Activated CD4-positive, CD25-positive, alpha-beta regulatory T cell treated with anti-CD3 and anti-CD28 coated beads, Interleukin-2, amount 50 U/mL, for 72 hours (primary cell): ENCODE measurements around the gene CFAP410.
"Not testable (repeated sequence)": the region's sequence is repeated elsewhere in the genome, so short reads cannot be mapped to it uniquely, and the experiment has no call there.

ENCODE experiments used
- DNase-seq: peaks from one replicate; pipeline ENCODE4 v3.0.0; 2021

CFAP410 gene

DNA sequence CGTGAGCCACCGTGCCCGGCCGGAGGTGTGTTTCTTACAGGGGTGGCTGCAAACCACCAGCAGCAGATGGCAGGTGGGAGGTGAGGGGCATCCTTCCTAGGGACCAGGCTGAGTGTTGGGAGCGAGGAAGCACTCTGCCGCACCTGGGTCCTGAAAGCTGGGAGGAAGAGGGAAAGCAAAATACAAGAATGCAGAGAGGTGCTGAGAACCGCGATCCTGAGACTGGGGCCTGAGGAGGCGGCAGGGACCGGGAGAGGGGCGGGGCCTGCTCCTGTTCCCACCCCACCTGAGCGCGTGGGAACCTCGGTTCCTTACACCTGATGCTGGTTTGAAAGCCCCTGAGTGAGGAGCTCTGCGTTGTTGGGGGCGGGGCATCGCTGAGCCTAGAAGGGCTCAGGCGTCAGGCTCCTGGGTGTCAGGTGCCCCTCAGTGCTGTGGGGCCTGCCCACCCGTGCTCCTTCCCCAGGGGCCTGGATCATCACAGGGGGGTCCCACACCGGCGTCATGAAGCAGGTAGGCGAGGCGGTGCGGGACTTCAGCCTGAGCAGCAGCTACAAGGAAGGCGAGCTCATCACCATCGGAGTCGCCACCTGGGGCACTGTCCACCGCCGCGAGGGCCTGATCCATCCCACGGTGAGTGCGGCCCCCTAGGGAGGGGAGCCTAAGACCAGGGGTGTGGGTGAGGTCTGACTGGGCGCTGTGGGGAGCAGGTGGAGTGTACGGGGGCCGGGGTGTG is 29.7 kb upstream of the CFAP410 start:
- peak; percentile 17 for DNase-seq

DNA sequence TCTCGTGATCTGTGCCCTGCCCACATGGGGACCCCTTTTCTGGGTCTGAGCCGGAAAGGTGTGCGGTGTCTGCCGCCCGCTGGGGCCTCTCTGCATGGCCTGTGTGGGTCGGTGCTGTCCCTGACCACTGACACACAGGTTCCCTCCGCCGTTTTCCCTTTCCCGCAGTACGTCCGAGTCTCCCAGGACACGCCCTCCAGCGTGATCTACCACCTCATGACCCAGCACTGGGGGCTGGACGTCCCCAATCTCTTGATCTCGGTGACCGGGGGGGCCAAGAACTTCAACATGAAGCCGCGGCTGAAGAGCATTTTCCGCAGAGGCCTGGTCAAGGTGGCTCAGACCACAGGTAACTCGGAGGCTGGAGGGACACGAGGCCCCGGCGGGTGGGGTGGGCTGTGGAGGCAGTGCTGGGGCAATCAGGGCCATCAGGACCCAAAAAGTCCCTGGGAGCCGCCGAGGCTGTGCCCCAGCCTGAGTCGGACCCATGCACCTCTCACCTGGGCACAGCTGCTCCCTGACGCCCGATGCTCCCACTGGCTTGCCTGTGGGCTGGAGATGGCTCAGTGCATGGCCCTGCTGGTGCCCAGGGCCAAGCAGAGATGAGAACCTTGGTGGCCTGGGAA is 27.5 kb upstream of the CFAP410 start:
- DNase-seq = no peak

DNA sequence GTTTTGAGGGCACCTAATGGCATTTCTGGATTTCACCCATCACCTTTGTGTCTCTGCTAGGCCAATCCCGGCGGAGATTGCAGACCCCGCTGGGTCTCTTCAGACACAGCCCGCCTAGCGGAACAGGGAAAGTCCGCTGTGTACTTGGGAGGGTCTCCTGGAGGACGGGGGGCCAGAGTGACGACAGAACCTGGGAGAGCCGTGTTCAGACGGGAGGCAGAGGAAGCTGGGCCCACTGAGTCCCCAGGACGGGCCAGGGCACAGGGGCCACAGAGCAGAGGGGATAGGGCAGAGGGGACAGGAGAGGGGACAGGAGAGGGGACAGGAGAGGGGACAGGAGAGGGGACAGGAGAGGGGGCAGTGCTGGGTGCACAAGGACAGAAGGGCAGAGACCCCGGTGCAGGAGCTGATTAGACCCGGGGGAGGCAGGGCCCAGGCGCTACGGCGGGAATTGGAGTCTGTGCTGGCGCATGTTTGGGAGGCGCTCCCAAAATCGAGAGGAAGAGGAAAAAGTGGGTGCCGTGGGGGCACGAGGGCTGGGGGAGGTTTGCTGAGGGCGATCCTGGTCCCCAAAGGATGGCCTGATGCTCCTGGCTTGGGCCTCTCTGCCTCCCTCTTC is 26.9 kb upstream of the CFAP410 start:
- DNase-seq = no peak

DNA sequence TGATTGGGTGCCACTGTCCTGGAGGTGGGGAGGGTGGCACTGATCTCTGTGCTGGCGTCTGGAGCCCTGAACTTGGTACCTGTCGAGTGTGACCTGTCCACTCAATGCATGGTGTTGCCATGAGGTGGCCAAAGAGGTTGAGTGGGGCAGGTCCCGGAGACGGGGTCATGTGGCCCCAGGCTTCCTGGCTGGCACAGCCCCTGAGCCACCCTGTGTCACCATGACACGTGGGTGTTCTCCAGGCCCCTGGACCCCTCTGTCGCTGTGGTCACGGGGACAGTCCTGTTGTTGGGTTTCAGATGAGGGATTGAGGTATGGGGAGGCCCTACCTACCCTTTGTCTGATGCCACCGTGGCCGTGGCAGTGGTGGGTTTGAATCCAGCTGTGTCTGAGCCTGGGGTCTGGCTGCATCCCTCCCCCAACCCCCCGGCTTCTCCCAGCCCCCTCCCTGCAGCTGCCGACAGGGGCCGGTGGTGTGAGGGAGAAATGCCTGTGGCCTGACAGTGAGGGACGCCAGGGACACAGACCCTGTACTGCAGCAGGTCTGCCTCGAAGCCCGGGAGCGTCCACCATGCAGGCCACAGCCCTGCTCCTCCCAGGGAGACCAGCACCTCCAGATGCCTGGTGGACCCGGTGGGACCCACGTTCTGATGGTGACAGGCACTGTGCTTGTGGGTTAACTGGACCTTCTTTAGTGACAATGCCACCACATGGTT is 26.2 kb upstream of the CFAP410 start:
- DNase-seq = no peak

DNA sequence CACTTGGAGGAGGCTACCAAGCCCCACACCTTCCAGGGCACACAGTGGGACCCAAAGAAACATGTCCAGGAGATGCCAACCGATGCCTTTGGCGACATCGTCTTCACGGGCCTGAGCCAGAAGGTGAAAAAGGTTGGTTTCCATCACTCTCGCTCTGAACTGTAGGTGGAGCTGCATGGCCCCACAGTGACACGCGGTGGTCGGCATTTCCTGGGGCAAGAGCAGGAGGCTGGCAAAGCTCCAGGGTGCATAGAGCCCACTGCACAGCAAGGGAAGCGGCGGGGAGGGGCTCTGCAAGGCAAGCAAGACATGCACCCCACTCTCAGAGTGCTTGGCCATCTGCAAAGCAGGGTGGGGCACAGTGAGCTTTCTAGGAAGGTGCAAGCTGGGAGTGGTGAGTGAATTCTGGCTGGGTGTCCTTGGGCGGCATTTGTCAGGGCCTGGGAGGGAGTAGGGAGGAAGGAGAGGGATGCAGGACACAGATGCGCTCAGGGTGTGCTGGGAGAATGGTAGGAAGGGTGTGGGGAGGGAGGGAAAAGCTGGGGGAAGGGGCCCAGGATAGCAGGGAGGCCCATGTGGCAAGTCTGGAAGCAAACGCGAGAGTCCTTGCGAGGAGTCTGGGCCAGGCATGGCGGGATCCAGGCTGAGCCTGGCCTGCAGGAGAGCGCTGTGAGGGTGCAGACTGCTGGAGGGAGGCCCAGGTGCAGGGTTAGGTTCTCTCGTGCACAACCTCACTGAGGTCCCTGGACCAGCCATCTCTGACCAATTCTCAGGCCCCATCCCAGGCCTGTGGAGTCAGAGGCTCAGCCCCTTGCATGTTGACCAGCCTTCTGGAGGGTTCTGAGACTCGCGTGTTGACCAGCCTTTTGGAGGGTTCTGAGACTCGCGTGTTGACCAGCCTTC is 25.2 kb upstream of the CFAP410 start:
- no peak for DNase-seq

DNA sequence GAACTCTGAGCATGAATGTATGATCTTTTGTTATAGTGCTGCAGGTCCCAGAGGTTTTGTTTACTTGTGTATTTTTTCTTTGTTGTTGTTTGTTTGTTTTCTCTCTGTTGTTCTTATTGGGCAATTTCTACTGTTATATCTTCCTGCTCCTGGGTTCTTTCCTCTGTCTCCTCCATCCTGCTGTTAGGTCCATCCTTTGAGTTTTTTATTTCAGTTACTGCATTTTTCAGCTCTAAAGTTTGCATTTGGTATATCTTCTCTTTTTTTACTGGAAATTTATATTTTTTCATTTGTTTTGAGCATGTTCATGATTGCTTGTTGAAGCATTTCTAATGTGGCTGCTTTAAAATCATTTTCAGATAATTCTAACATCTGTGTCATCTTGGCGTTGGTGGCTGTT is 24.1 kb upstream of the CFAP410 start:
- DNase-seq = no peak

DNA sequence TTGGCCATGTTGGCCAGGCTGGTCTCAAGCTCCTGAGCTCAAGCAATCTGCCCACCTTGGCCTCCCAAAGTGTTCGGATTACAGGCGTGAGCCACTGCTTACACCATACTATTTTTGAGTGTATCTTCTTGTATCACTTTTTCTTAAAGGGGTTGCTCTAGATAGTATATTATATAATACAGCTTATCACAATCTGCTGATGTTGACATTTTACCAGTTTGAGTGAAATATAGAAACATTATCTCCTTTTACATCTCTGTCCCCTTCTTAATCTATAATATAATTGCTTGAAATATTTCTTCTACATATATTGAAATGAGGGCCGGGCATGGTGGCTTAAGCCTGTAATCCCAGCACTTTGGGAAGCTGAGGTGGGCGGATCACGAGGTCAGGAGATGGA is 22.7 kb upstream of the CFAP410 start:
- DNase-seq = not testable (repeated sequence)

DNA sequence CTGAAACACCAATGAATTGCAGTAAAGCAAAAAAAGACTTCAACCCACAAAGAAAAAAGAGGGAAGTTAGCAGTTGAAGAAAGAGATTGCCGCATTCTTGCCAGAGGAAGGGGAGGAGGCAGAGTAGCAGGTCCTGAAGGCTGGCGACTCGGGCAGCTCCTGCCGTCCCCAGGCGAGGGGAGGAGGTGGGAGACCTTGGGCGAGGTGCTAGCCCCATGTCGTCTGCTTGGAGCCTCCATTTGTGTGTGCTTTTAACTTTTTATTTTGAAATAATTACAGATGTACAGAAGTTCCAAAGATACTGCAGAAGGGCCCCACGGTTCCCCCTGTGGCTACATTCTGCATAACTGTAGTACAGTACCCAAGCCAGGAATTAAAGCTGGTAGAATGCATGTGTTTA is 21.0 kb upstream of the CFAP410 start:
- DNase-seq = no peak

DNA sequence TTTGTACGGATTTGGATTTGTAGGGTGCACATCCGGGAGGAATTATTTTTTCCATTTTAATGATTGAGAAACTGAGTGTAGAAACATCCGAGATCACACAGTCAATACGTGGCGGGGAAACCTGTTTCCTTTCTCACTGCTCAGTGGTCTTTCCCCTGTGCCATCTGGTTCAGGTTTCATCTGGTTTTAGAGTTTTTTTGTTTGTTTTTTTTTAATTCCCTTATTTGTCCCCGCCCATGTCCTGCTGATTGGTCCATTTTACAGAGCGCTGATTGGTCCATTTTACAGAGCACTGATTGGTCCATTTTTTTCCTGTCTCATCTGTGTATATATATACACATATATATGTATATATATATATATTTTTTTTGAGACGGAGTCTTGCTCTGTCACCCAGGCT is 20.2 kb upstream of the CFAP410 start:
- no peak for DNase-seq

DNA sequence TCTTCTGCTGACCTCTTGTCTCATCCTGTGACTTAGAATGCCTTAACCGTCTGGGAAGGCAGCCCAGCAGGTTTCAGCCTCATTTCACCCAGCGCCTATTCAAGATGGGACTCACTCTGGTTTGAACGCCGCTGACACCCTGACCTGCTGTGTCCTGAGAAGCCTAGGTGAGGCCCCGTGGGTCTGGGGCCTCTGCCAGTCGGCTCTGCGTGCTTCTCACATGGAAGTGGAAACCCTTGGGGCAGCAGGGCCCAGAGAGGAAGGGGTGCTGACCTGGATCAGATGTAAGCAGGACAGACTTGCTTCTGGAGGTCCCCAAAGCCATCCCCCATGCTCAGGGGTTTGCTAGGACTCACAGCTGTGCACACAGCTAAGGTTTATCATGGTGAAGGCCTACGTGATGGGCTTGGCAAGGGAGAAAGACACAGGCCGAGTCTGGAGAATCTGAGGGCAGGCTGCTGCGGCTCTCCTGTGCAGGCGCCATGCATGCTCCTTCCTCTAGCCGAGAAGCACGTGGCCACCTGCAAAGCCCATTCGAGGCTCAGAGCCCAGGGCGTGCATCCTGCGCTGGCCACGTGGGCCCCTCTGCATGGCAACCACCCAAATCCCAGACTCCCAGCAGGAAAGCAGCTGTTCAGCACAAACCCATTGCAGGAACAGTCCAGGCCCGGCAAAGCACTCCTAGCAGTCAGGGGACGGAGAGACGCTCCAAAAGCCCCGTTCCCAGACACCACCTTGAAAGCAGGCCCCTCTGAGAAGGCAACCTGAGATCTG is 18.1 kb upstream of the CFAP410 start:
- no peak for DNase-seq

DNA sequence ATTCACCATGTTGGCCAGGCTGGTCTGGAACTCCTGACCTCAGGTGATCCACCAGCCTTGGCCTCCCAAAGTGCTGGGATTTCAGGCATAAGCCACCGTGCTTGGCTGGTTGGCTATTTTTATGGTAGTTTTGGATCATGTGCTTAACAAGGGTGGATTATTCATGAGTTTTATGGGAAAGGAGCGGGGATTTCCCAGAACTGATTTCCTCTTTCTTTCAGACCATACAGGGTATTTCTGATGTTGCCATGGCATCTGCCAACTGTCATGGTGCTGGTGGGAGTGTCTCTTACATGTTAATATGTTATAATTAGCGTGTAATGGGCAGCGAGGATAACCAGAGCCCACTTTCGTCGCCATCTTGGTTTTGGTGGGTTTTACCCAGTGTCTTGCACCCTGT is 17.4 kb upstream of the CFAP410 start:
- DNase-seq = no peak

DNA sequence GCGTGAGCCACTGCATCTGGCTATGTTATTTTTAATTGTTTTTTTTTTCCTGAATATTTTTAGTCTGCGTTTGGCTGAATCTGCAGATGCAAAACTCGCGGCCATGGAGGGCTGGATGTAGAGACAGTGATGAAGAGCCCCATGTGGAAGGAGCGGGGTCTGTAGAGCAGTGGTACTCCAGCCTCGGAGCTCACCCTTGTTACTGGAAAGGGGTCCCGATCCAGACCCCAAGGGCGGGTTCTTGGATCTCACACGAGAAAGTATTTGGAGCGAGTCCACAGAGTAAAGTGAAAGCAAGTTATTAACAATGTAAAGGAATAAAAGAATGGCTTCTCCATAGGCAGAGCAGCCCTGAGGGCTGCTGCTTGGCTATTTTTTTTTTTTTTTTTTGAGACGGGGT is 17.0 kb upstream of the CFAP410 start:
- no peak for DNase-seq

DNA sequence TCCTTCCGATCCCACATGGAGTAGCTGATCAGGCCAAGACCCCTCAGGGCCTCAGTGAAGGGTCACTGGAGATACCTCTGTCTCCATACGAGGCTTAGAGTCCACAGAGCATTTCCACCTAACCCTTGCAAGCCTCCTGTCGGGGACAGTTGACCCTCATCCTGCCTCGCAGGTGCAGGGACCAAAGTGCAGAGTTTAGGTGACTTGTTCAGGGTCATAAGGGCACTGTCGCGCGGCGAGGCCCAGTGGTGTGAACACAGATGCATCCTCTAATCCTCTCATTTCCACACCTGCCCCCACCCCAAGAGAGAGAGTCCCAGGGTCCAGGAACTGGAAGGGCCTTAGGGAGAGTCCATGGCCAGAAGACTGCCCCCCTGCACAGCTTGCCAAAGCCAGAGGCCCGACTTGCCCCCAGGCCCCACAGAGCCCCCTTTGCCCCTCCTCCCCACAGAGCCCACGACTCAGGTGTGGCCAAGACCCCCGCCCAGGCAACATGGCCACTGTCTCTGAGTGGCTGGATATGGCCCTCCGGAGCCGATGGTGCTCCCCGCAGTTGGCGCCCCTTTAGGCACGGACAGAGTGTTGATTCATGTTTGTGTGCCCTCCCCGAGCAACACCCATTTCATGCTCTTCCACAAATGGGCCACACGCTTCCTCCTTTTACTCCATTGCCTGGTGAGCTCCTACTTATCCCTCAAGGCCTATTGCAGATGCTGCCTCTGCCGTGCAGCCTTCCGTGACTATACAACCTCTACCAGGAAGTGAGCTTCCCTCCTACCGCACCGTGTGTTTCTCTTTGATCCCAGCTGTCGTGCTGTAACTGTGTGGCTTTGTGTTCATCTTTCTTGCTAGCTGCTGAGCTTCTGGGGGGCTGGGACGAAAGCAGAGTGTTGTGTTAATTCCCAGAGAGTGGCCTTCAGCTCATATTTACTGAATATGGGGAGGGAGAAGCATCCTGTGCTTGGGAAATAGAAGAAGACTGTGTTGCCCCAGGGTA is 15.9 kb upstream of the CFAP410 start:
- no peak for DNase-seq

DNA sequence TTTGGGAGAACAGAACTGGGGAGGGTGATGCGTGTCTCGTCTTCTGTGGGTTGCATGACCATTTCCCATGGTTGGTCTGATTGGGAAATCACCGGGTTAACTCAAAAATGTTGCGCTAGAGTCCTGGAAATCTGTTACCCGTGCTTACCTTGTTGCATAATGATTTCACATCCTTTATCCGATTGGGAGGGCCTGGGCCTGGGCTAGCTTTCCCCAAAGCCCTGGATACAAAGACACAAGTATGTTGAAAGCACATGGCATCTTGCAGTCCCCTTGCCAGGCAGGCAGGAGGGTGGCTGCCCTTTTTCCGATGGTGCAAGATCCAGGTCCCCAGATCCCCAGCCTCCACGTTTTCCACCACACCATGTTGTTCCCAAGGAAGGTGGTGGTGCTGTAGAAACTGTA is 14.8 kb upstream of the CFAP410 start:
- no peak for DNase-seq

DNA sequence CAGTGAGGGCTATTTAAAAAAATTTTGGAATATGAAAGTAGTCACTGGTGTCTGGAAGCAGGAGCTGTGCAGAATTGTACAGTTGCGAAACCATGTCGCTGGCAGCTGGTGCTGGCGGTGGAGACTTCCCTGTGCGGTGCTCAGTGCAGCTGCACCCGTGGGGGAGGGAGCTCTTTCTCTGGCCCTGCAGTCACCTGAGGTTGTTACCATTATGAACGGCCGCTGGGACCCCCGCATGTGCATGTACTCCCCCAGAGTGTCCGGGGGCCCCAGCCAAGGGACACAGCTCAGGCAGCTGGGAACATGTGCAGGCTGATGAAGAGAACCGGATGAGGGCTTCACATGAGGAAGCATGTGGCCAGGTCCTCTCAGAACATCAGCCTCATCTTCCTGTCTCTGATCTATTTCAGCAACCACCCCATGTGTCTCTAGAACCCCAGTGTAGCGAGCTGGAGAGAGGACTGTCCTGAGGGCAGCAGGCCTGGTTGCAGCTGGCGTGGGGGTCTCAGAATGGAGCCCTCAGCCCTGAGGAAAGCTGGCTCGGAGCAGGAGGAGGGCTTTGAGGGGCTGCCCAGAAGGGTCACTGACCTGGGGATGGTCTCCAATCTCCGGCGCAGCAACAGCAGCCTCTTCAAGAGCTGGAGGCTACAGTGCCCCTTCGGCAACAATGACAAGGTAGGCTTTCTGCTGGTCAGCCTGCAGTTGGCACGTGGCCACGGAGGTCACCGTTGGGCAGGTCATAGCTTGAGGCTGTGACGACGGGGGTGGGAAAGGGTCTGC is 14.2 kb upstream of the CFAP410 start, which contains the start of gene TRPM2:
Gene TRPM2, plus strand, starts transcription at position 431 of the 780 bp plus-strand sequence. Its CDS starts 80 bp downstream, at position 511.
- DNase-seq = no peak

DNA sequence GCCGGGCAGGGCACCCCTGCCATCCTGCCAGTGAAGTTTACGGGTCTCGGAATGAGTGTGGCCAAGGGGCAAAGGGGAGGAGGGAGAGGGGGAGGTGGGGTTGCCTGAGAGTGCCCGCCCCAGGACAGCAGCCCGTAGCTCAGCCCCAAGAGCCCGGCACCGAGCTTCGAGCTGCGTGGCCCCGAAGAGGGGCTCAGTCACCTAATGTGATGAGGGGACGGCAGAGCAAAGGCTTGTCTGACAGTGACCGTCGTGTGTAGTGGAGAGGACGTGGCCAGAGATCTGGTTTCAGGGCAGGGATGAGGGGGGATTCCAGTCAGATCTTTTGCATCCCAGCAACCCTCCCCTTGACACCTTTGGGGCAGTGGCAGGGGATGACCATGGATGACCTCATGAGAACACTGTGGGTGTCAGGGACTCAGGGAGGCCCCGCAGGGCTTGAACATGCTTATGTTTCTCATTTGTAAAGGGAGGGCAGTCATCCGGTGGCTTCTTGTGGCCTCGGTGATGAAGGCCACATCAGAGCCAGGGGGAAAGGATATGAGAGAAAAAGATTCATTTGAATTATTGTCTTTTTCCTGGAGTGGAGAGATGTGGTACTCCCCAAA is 13.2 kb upstream of the CFAP410 start:
- DNase-seq = no peak

DNA sequence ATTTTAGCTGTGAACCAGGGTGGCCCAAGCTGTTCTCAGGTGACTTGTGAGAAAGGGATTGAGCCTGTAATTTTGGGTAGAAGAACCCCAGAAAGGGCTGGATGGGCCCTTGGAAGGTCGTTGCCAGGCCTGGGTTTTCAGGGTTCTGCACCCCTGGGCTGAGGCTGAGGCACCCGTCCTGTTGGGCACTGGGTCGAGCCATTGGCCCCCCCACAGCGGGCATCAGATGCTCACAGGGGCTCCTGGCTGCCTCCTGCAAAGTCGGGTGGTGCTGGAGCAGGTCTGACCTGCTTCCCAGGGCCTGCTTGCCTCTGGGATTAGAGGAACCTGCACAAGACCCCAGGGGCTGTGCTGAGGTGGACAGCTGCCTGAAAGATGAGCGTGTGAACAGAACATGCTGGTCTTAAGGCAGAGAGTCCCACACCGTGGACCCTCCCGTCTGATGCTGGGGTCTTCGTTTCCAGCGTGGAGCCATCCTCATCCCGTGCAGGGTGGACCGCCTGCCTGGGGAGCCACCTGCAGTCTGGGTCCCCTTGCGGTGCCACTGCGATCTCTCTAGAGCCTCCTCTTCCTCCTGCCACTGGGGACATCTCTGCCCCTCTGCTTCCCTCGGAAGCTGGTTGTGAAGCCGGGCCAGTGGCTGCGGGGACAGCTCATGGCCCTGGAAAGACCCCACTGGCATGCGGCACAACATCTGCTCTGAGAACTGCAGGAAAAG is 12.5 kb upstream of the CFAP410 start:
- no peak for DNase-seq

DNA sequence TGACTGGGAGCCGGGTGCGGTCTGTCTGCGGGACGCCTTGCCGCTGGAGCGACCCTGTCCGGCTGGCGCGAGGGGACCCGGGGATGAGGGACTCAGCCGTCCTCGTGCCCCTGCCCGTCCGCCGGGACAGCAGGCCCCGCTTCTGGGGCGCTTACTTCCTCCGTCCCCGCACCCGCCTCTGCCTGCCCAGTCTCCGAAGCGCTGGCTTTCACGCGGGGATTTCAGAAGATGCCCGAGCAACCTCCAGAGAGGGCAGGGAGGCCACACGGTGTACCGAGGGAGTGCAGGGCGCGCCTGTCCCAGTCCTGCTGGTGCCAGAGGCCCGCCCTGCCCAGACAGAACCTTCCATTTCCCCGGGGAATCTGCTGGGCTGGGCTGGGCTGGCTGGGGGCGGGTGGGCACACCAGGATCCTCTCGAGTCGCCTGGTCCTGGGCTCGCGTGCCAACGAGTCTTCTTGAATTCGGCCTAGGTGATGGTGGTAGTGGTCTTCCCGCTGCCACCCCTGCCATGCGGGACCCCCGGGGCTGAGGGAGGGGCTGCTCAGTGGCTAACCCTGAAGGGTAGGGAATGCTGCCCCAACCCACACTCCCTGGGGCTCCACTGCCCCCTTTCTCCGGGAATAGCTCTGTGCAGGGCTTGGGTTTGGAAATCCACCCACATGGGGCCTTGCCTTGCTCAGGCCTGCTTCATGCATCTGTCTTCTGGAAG is 11.7 kb upstream of the CFAP410 start:
- no peak for DNase-seq
